ENCODE data around the gene RPS6KA4.

DNA sequence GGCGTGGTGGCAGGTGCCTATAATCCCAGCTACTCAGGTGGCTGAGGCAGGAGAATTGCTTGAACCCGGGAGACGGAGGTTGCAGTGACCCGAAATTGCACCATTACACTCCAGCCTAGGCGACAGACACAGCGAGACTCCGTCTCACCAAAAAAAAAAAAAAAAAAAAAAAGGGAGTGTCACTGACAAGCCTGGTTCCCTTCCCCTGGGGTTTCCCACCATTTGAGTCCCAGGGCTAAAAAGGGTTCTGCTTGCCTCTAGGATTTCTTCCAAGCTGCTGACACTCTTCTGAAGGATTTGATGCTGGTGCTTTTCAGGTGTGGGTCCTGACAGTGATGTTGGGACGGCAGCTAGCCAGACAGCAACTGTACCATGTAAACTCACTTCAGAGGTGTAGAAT is 20.2 kb upstream of the RPS6KA4 start:
- TF ChIP-seq EZH2 (IDR thresholded peaks at IDR 0.05) (no peak), POLR2AphosphoS5 (IDR thresholded peaks at IDR 0.05; ENCODE audit: borderline replicate concordance, low read depth, low read length) (no peak), FOXP2 (optimal IDR thresholded peaks at IDR 0.05; ENCODE audit: control extremely low read depth, extremely low read length, insufficient read depth) (no peak)
